GM23338 (cell line): ENCODE results near the gene NT5DC2. TPM values are rescaled to one million over a fixed set of nuclear protein-coding genes. Genes with fewer than 3 reads are reported as not detected.
A peak's percentile ranks its signal among the peaks of the same experiment; 100 is the strongest.

Experiments used
- ATAC-seq: fragments of 200-7000 bp; cut with Tn5 transposase; 3 replicates; pipeline ENCODE4 v1.9.1; 2020
- DNase-seq: peaks from one replicate; pipeline ENCODE4 v3.0.0-alpha.2; 2015; ENCODE audit warnings: low spot score
- H2AFZ ChIP-seq: fragments of 200-600 bp; sonication (generic); 2 replicates; pipeline ENCODE4 v1.8.0; 2016; ENCODE audit warnings: antibody characterized with exemption, mild to moderate bottlenecking, moderate library complexity
- H3F3A ChIP-seq: fragments of 200-600 bp; sonication (generic); replicated peaks from 2 replicates; pipeline ENCODE4 v1.8.0; 2017; ENCODE audit warnings: antibody characterized with exemption, mixed run types, low read depth
- H3K27ac ChIP-seq: fragments of 200-600 bp; sonication (generic); 2 replicates; pipeline ENCODE4 v1.6.1; 2016; ENCODE audit warnings: low read depth
- H3K27me3 ChIP-seq: fragments of 200-600 bp; sonication (generic); 2 replicates; pipeline ENCODE4 v1.8.0; 2016; ENCODE audit warnings: mild to moderate bottlenecking, mixed run types, moderate library complexity; ENCODE audit not compliant: insufficient read depth
- H3K36me3 ChIP-seq: fragments of 200-600 bp; sonication (generic); 2 replicates; pipeline ENCODE4 v1.8.0; 2016; ENCODE audit warnings: mild to moderate bottlenecking; ENCODE audit not compliant: insufficient read depth
- H3K4me1 ChIP-seq: fragments of 200-600 bp; sonication (generic); 2 replicates; pipeline ENCODE4 v1.8.0; 2016; ENCODE audit warnings: mild to moderate bottlenecking, moderate library complexity; ENCODE audit not compliant: insufficient read depth
- H3K4me2 ChIP-seq: fragments of 200-600 bp; sonication (generic); 2 replicates; pipeline ENCODE4 v1.7.1; 2017; ENCODE audit warnings: mixed run types
- H3K4me3 ChIP-seq: fragments of 200-600 bp; sonication (generic); 2 replicates; pipeline ENCODE4 v1.6.1; 2016; ENCODE audit warnings: mixed run types
- H3K79me2 ChIP-seq: fragments of 200-600 bp; sonication (generic); replicated peaks from 2 replicates; pipeline ENCODE4 v1.8.0; 2017; ENCODE audit warnings: mild to moderate bottlenecking; ENCODE audit not compliant: insufficient read depth
- H3K9me2 ChIP-seq: fragments of 200-600 bp; sonication (generic); 2 replicates; pipeline ENCODE4 v1.8.0; 2017; ENCODE audit not compliant: insufficient read depth
- H4K20me1 ChIP-seq: fragments of 200-600 bp; sonication (generic); replicated peaks from 2 replicates; pipeline ENCODE4 v1.8.0; 2017; ENCODE audit warnings: mild to moderate bottlenecking; ENCODE audit not compliant: insufficient read depth
- H3K27ac Mint-ChIP-seq: 2 replicates; pipeline ENCODE4 v1.8.0; 2020; ENCODE audit warnings: inconsistent platforms, mild to moderate bottlenecking, moderate library complexity, mixed read lengths
- H3K27me3 Mint-ChIP-seq: 3 replicates; pipeline ENCODE4 v1.8.0; 2022; ENCODE audit warnings: low read depth, mild to moderate bottlenecking, moderate library complexity, mixed read lengths, inconsistent platforms; ENCODE audit not compliant: insufficient read depth, poor library complexity
- H3K36me3 Mint-ChIP-seq: 3 replicates; pipeline ENCODE4 v1.8.0; 2021; ENCODE audit warnings: low read depth, mild to moderate bottlenecking, inconsistent platforms, moderate library complexity, mixed read lengths
- H3K4me1 Mint-ChIP-seq: 3 replicates; pipeline ENCODE4 v1.8.0; 2020; ENCODE audit warnings: mild to moderate bottlenecking, inconsistent platforms, mixed read lengths
- H3K4me3 Mint-ChIP-seq: 3 replicates; pipeline ENCODE4 v1.8.0; 2021; ENCODE audit warnings: moderate library complexity, mild to moderate bottlenecking, inconsistent platforms, mixed read lengths
- H3K9me3 Mint-ChIP-seq: 3 replicates; pipeline ENCODE4 v1.8.0; 2020; ENCODE audit warnings: moderate library complexity, mild to moderate bottlenecking, inconsistent platforms, mixed read lengths
- CREB1 ChIP-seq: fragments of 250-450 bp; sonication (Bioruptor Pico); IDR thresholded peaks from 2 replicates; pipeline ENCODE4 v1.5.0; 2020; ENCODE audit warnings: low read depth, mild to moderate bottlenecking, moderate library complexity
- EZH2 ChIP-seq: fragments of 200-600 bp; sonication (generic); IDR thresholded peaks from one replicate; pipeline ENCODE4 v1.8.0; 2017; ENCODE audit warnings: antibody characterized with exemption, mild to moderate bottlenecking, low read depth; ENCODE audit not compliant: unreplicated experiment
- EZH2phosphoT487 ChIP-seq: fragments of 200-600 bp; sonication (generic); IDR thresholded peaks from one replicate; pipeline ENCODE4 v1.8.1; 2018; ENCODE audit warnings: antibody characterized with exemption; ENCODE audit not compliant: unreplicated experiment
- JUNB ChIP-seq: IDR thresholded peaks from one replicate; pipeline ENCODE4 v1.6.1; 2016; ENCODE audit warnings: antibody characterized with exemption; ENCODE audit not compliant: unreplicated experiment
- POLR2AphosphoS5 ChIP-seq: IDR thresholded peaks from 2 replicates; pipeline ENCODE4 v1.6.1; 2016; ENCODE audit warnings: antibody characterized with exemption, low read depth
- REST ChIP-seq: IDR thresholded peaks from one replicate; pipeline ENCODE4 v1.6.1; 2018; ENCODE audit warnings: antibody characterized with exemption; ENCODE audit not compliant: unreplicated experiment
- STAT1 ChIP-seq: IDR thresholded peaks from one replicate; pipeline ENCODE4 v1.6.1; 2016; ENCODE audit warnings: antibody characterized with exemption; ENCODE audit not compliant: unreplicated experiment
- ZNF114 ChIP-seq: fragments of 250-450 bp; sonication (Bioruptor Pico); IDR thresholded peaks from 2 replicates; pipeline ENCODE4 v1.5.0; 2020; ENCODE audit warnings: mild to moderate bottlenecking, moderate library complexity
- ZNF331 ChIP-seq: fragments of 250-450 bp; sonication (Bioruptor Pico); IDR thresholded peaks from 2 replicates; pipeline ENCODE4 v1.5.0; 2020; ENCODE audit warnings: low read depth, mild to moderate bottlenecking, moderate library complexity
- ZNF462 ChIP-seq: fragments of 250-450 bp; sonication (Bioruptor Pico); IDR thresholded peaks from 2 replicates; pipeline ENCODE4 v1.5.0; 2020; ENCODE audit warnings: mild to moderate bottlenecking, moderate library complexity
- polyA plus RNA-seq: library from polyadenylated mRNA; unstranded; fragments of >200 nt; fragmentation: Nextera tagmentation; extraction: Ambion mirVana; gene quantifications from 2 replicates; pipeline ENCODE4 v1.2.1, GENCODE V29; 2016
- total RNA-seq: library from RNA; depleted of rRNA; stranded (reverse); fragments of >200 nt; shearing (Covaris generic); gene quantifications from 2 replicates; pipeline ENCODE4 v1.2.3, GENCODE V29; 2014
- TF ChIP-seq, protein P1 (sequence below), 2 experiments: fragments of 200-600 bp in 1 of 2; sonication (generic) in 1 of 2; conservative IDR thresholded peaks; 2 replicates each; pipeline versions ENCODE4 v1.5.1 to v1.6.1; 2016 to 2017; ENCODE audit warnings: antibody characterized with exemption in 2 of 2, low read depth in 2 of 2, mild to moderate bottlenecking in 2 of 2, moderate library complexity in 1 of 2

Gene NT5DC2
- total and polyA plus RNA-seq, 2 experiments from 2014 or later, result 269 to 324 TPM

- H3K27me3 Mint-ChIP-seq, result peaks cover 11% of the 10 kb centered on the region
- no peak overlapping the region for H3K4me3 Mint-ChIP-seq
- H4K20me1 ChIP-seq, result no peaks in the 10 kb centered on the region
- H3K79me2 ChIP-seq, result no peaks in the 10 kb centered on the region
- no peak for ATAC-seq
- H2AFZ ChIP-seq, result no peak overlapping the region
- H3K9me3 Mint-ChIP-seq, result no peaks in the 10 kb centered on the region; the same call in 2 of the 3 replicates
- no peaks in the 10 kb centered on the region for H3K4me1 ChIP-seq
- no peaks in the 10 kb centered on the region for H3K36me3 Mint-ChIP-seq
- H3K27ac Mint-ChIP-seq, result no peak overlapping the region
- no peaks in the 10 kb centered on the region for H3K27me3 ChIP-seq
- no peaks in the 10 kb centered on the region for H3K9me2 ChIP-seq
- TF ChIP-seq STAT1, result no peak
- TF ChIP-seq POLR2AphosphoS5, result no peak
- TF ChIP-seq JUNB, result no peak
- no peak for TF ChIP-seq REST
- TF ChIP-seq, protein P1, sequence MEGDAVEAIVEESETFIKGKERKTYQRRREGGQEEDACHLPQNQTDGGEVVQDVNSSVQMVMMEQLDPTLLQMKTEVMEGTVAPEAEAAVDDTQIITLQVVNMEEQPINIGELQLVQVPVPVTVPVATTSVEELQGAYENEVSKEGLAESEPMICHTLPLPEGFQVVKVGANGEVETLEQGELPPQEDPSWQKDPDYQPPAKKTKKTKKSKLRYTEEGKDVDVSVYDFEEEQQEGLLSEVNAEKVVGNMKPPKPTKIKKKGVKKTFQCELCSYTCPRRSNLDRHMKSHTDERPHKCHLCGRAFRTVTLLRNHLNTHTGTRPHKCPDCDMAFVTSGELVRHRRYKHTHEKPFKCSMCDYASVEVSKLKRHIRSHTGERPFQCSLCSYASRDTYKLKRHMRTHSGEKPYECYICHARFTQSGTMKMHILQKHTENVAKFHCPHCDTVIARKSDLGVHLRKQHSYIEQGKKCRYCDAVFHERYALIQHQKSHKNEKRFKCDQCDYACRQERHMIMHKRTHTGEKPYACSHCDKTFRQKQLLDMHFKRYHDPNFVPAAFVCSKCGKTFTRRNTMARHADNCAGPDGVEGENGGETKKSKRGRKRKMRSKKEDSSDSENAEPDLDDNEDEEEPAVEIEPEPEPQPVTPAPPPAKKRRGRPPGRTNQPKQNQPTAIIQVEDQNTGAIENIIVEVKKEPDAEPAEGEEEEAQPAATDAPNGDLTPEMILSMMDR (conservative IDR thresholded peaks at IDR 0.05; ENCODE audit: low read depth in 2 of 2), result peak in 1 of 2 experiments; percentile 29; a peak in 2 of 4 replicates
- TF ChIP-seq EZH2phosphoT487, result no peak
- no peak for TF ChIP-seq CREB1 (CRISPR knock-in tag)
- TF ChIP-seq ZNF114 (CRISPR knock-in tag), result no peak
- TF ChIP-seq EZH2, result no peak
- H3K36me3 ChIP-seq, result no peaks in the 10 kb centered on the region
- no peaks in the 10 kb centered on the region for H3F3A ChIP-seq
- H3K4me2 ChIP-seq, result no peak overlapping the region
- no peak for DNase-seq
- H3K4me3 ChIP-seq, result no peak overlapping the region
- H3K4me1 Mint-ChIP-seq, result peaks cover 2% of the 10 kb centered on the region; the same call in 2 of the 3 replicates
- H3K27ac ChIP-seq, result no peak overlapping the region
Observed at GRCh38 chr3:52509753-52510328, 23.8 kb downstream of the NT5DC2 start.

DNA sequence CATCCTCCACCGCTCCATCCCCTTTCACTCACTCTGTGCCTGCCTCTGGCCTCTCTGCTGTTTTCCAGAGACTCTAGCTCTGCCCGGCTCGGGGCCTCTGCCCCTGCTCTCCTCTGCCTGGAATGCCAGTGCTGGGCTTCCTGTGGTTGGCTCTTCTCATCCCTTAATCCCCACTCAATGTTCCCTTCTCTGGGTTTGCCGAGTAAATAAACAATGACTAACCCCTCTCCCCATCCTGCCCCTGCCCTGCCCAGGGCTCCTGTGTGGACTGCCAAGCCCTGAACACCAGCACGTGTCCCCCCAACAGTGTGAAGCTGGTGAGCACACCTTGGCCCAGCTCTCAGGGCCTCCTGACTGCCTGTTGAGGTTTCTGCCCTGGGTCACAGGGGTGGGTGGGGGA is 26.3 kb downstream of the NT5DC2 start:
- no peaks in the 10 kb centered on the region for H3K36me3 ChIP-seq
- H3K4me2 ChIP-seq, result no peak overlapping the region
- no peak overlapping the region for H3K27ac ChIP-seq
- H3K79me2 ChIP-seq, result no peaks in the 10 kb centered on the region
- Mint-ChIP-seq H3K27me3 (peaks cover 11% of the 10 kb centered on the region), H3K36me3 (no peaks in the 10 kb centered on the region), H3K27ac (no peak overlapping the region), H3K9me3 (no peaks in the 10 kb centered on the region; the same call in 2 of the 3 replicates), H3K4me3 (no peak overlapping the region), H3K4me1 (peaks cover 8% of the 10 kb centered on the region)
- H2AFZ ChIP-seq, result no peak overlapping the region
- no peaks in the 10 kb centered on the region for H4K20me1 ChIP-seq
- no peaks in the 10 kb centered on the region for H3F3A ChIP-seq
- no peaks in the 10 kb centered on the region for H3K9me2 ChIP-seq
- H3K4me1 ChIP-seq, result no peaks in the 10 kb centered on the region
- DNase-seq, result no peak
- no peak; the same call in 2 of the 3 replicates for ATAC-seq
- H3K4me3 ChIP-seq, result no peak overlapping the region
- H3K27me3 ChIP-seq, result no peaks in the 10 kb centered on the region
- no peak for TF ChIP-seq STAT1
- TF ChIP-seq JUNB, result no peak
- no peak for TF ChIP-seq CREB1 (CRISPR knock-in tag)
- no peak for TF ChIP-seq ZNF331
- TF ChIP-seq ZNF462 (CRISPR knock-in tag), result no peak
